Measurements from ENCODE around the gene TNFSF12.
A peak's percentile ranks its signal among the peaks of the same experiment; 100 is the strongest.

Gene TNFSF12

DNA sequence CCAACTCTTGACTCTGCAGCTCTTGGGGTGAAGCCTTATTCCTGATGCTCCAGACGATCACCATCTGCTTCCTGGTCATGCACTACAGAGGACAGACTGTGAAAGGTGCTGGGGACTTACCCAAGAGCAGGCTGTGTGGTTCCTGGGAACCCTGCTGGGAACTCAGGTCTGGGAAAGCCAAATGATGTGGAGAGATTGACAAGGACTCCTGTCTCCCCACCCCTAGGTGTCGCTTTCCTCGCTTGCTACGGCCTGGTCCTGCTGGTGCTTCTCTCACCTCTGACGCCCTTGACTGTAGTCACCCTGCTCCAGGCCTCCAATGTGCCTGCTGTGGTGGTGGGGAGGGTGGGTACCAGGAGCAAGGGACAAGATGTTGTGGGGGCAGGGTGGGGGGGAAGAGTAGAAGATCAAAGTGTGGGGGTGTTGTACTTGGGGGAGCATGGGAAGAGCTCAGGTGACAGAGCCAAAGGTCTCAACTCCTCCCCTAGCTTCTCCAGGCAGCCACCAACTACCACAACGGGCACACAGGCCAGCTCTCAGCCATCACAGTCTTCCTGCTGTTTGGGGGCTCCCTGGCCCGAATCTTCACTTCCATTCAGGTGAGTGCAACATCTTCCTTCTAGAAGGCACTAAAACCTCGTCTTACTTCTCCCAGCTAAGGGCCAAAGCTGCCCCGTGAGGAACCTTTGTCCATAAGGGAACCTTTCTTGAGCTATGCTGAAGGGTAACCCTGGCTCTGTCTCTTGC, 38.0 kb downstream of the TNFSF12 start:
- H3K4me3 ChIP-seq (ENCODE audit: low read depth, low read length) = no peak overlapping the region
- TF ChIP-seq, protein P1, sequence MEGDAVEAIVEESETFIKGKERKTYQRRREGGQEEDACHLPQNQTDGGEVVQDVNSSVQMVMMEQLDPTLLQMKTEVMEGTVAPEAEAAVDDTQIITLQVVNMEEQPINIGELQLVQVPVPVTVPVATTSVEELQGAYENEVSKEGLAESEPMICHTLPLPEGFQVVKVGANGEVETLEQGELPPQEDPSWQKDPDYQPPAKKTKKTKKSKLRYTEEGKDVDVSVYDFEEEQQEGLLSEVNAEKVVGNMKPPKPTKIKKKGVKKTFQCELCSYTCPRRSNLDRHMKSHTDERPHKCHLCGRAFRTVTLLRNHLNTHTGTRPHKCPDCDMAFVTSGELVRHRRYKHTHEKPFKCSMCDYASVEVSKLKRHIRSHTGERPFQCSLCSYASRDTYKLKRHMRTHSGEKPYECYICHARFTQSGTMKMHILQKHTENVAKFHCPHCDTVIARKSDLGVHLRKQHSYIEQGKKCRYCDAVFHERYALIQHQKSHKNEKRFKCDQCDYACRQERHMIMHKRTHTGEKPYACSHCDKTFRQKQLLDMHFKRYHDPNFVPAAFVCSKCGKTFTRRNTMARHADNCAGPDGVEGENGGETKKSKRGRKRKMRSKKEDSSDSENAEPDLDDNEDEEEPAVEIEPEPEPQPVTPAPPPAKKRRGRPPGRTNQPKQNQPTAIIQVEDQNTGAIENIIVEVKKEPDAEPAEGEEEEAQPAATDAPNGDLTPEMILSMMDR (IDR thresholded peaks at IDR 0.05; ENCODE audit: low read depth, low read length) = no peak

DNA sequence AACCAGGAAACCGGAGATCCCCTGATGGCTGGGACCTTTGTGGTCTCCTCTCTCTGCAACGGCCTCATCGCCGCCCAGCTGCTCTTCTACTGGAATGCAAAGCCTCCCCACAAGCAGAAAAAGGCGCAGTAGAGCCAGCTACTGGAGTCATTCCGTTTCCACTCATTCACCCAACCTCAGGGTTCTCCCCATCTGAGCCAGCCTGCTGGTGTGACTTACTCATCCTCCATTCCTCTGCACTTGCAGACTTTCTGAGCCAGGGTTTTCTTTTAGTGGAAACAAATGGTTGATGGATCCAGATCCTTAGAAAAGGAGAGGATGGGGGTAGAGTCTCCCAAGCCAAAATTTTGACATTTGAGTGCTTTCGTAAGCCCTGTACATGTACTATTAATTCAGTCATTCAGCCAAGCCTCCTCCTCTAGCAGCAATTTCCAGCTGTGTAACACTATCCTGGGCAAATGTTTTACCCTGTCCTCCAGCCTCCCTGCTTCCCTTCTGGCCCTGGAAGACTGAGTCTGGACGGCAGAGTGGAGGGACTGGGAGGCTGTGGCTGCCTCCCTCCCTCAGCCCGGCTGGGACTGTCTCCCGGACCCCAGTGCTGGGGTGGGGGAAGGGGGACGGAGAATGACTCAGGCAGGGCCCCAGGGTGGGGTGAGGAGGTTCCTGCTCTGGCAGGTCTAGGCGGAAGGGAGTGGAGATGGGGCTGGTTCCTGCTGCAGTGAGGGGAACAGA, 38.7 kb downstream of the TNFSF12 start:
- TF ChIP-seq, protein P1 (IDR thresholded peaks at IDR 0.05; ENCODE audit: low read depth, low read length) = no peak
- H3K4me3 ChIP-seq (ENCODE audit: low read depth, low read length) = peak overlapping the region; percentile 27; the same call in 1 of the 2 replicates

DNA sequence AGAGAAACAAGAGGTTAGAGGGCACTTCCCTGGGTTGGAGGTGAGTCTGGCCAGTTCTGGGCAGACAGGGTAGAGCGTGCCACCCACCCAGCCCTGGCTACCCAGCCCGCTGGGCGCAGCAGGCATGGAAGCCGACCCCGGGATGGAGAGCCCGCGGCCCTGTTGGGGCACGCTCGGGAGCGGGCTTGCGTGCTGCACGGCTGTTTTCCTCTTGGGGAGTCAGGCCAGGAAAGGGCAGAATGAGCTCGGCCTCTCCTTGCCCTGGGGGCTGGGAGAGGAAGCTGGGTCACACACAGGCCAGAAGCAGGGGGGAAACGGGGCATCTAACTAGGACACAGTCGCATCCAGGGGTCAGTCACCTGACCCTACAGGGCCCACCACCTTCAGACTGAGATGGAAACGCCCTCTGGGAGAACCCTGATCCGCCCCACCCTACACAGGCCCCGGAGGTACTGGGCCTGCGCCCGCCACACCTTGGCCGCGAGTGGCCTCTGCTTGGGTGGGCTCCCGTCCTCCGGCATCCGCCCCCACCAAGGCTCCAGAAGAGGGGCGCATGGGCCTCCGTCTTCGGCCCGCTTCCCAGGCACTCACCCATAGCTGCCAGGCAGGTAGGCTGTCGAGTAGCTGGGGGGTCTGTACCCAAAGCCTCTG, 39.8 kb downstream of the TNFSF12 start:
- H3K4me3 ChIP-seq (ENCODE audit: low read depth, low read length) = no peak overlapping the region
- TF ChIP-seq, protein P1 (IDR thresholded peaks at IDR 0.05; ENCODE audit: low read depth, low read length) = no peak

DNA sequence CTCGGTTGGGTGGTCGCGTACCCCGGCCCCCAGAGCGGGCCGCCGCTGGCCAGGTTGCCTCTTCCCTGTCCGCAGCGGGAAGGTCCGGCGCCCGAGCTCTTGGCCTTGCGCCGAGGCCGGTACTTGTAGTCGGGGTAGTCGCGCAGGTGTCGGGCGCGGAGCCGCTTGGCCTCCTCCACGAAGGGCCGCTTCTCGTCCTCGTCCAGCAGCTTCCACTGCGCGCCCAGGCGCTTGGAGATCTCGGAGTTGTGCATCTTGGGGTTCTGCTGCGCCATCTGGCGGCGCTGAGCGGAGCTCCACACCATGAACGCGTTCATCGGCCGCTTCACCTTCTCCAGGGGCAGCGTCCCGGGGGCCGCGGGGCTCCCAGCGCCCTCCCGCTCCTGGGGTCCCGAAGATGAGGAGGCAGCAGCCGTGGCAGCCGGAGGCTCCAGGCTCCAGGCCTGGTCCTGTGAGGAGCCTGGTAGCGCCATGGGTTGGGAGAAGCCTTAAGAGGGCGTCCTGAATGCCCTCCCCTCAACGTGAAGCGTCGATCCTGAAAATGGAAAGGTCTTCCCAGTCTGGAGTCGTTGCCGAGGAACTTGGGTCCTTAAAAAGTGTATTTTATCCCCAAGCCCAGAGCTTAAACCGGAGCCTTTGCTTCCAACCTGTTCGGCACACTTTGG, 40.5 kb downstream of the TNFSF12 start:
- H3K4me3 ChIP-seq (ENCODE audit: low read depth, low read length) = no peak overlapping the region
- TF ChIP-seq, protein P1 (IDR thresholded peaks at IDR 0.05; ENCODE audit: low read depth, low read length) = peak; percentile 83

DNA sequence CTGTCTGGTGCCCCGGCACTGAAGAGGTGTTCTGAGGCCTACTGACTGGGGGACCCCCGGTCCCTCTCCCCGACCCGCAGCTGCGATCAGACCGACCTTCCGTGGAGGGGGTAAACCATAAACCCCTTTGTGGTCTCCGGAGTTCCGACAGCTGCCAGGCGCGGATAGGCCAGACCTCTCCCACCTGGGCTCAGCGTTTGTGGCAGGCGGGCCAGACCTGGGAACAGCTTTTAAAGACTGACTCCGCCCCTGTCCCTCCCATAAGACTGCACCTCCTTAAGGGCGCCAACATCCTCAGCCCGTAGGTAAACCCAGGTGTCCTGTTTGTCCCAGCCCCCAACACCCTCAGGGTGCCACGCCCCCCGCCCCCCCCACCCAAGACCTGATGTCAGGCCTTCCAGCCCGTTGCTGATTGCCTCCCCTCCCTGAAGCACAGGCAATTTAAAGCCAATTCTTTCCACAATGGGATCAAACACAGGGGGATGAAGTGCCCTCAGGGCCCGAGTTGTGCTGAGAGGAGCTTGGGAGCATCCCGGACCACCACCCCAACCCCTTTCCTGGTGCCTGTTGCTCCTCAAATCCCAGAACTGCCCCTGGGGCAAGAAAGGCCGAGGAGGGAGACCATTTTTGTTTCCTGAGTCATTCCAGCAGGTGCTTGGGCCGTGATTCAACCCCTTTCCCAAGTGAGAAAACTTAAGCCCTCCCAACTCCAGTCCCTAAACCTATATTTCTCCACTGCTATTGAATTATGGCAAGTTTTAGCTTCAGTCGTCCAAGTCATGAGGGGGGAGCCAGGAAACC, 41.2 kb downstream of the TNFSF12 start, which contains the start of gene SOX15:
TSS of gene SOX15 (minus strand) at position 204 of the 801 bp plus-strand sequence. CDS start 418 bp downstream, outside the sequence.
- TF ChIP-seq, protein P1 (IDR thresholded peaks at IDR 0.05; ENCODE audit: low read depth, low read length) = no peak
- no peak within 1 kb of the TSS for H3K4me3 ChIP-seq (ENCODE audit: low read depth, low read length)

DNA sequence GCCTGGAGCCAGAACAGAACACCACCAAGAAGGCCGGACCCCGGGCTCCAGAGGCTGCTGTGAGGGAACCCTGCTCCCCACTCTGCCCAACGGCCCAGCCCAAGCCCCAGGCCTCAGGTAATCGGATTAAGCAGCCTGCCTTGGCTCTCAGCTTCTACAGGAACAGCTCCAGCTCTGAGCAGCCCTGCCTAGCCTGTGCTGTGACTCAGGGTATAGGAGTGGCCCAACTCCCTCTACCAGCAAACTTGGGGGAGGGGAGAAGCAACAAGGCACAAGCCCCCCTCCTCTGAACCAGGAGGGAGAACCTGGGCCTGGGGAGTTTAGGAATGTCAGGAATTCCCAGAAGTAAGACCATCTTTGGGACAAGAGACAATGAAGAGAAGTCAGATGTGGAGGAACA, 41.9 kb downstream of the TNFSF12 start:
- H3K4me3 ChIP-seq (ENCODE audit: low read depth, low read length) = no peak overlapping the region
- TF ChIP-seq, protein P1 (IDR thresholded peaks at IDR 0.05; ENCODE audit: low read depth, low read length) = no peak
